ENCODE measurements around the gene FAT3.

Gene FAT3

DNA sequence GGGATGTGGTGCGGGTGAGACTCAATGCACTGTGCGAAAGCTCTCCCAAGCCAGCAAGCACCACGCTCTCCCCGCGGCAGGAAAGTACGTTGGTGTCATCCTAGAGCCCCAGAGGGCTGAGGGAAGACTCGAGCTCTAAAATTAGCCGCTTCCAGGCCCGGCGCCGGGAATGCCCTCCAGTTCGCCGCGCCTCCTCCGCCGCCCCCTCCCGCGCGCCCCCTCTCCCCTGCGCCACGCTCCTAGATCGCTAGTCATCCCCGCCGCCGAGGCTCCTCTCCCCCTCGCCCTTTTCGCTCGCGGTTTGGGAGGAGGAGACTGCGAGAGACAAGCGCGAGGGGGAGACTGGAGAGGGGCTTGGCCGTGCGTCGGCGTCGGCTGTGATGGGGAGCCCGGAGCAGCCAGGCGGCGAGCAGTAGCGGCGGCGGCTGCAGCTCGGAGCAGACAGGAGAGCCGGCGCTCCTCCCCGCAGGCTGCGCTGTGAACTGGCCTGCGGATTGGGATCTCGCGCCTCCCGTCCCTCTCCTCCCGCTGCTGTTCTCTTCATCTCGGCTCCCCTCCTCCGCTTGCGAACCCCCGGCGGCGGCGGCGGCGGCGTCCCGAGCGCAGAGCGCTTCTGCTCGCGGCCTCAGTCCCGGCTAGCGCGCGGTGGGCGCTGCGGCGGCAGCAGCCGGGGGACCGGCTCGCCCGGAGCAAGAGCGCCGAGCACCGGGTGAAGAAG lies at the start of gene FAT3:
FAT3 (plus strand) TSS at position 412 of the 718 bp plus-strand sequence. CDS start 127,295 bp downstream, outside the sequence.
- no peak for DNase-seq

DNA sequence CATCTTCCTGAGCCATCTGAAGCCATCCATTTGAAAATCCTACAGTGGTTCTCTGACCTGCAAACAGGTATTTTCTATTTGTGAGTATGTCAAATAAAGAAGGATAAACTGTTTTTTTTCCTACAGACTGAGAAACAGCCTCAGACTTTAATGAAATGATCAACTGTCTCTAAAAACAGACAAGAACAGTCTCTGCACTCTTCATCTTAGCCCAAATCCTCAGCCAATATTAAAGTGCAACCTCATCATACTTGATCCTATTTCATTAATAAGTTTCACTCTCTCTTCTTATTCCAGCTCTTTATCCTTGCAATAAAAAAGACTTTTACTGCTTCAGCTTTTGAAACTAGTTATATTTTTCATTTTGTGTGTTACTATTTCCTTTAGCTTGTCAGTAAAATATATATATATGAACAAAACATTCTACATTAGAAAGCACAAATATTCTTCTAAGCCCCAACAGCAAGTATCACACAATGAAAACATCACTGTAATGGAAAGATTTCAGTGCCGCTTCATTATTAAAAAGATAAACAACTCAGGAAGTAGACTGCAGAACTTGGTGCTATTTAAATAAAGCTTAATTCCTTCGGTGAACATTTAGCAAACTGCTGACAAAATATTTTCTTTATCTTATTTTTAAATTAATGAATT lies 45.5 kb upstream of the FAT3 start:
- no peak for DNase-seq

GRCh38 chr11:92180226-92180625 lies 44.4 kb upstream of the FAT3 start:
- no peak for DNase-seq

- no peak for DNase-seq
These were observed 43.9 kb upstream of the FAT3 start for GRCh38 chr11:92180664-92181251.

DNA sequence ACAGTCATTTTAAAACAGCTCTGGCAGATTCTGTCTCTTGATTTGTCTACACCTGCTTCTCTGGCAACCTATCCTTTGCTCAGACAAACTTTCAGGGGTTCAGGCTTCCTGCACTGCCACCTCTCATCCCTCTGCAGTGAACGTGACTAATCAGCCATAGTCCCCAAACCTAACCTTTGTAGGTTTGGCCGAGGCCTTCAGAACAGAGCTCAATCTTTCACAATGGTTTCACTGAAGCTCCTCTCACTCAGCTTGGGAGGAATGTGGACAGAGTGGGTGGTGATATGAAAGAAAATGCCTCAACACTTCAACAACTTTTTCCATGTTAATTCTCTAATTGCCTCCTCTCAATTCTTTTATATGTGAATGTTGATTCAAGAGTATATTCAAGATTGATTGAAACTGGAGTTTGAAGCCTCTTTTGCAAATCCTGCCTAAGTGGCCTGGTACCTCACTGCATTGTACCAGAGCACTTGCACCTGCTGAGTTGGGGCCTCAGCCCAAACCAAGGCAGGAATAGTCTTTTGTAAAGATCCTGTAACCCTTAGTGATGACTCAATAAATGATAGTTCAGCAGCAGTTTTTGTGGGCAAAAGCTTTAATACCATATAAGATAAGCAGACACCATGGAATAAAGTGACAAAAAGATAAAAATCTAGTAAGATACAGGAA lies 33.9 kb upstream of the FAT3 start:
- no peak for DNase-seq

- no peak for DNase-seq
These were observed 32.5 kb upstream of the FAT3 start for GRCh38 chr11:92192141-92192540.

GRCh38 chr11:92198268-92198667 lies 26.4 kb upstream of the FAT3 start:
- no peak for DNase-seq

DNA sequence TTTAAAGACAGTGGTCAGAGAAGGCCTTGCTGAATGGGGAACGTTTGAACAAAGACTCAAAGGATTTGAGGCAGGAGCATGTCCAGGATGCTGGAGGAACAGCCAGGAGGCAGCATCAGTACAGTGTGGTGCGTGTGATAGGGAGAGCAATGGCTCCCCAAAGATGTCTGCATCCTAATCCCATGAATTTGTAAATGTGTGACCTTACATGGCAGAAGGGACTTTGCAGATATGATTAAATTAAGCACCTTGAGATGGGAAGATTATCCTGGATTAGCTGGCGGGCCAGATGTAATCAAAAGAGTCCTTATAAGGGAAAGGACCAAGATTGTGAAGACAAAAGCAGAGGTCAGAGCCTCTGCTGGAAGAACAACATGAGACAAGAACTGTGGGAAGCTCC lies 24.6 kb upstream of the FAT3 start:
- no peak for DNase-seq

DNA sequence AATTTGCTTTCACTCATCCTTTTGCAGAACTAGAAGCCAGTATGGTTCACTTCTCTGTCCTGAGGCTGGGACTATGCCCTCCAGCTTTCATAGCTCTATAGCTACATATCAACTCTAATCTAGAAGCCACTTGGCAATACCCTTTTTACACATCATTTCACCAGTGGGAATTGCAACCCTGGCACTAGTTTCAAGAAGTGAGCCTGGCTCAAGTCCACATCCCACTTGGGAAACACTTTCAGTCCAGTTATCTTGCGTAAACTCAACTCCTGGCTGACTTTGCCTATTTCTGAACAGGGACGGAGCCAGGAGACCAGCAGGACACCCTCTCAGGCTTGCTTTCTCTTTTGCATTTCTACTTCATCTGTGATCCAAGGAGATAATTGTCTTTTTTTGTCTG lies 19.9 kb upstream of the FAT3 start:
- DNase-seq, result no peak

DNA sequence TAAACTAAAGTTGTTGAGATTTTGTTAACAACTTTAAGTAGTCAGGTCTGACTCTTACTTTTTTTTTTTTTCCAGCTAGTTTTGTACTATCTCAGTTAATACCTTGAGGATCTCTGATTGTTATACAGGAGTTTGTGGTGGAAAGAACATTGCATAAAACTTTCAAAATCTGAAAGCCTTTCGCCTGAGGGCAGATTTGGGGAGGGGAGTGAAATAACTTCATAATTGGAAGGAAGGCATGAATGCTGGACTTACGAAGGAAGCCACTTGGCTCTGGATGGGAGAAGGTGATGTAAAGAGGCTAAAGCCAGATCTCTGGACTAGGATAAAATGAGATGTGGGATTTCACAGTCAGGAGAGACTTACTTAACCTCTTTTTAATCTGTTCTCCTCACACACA lies 18.2 kb upstream of the FAT3 start:
- no peak for DNase-seq

DNA sequence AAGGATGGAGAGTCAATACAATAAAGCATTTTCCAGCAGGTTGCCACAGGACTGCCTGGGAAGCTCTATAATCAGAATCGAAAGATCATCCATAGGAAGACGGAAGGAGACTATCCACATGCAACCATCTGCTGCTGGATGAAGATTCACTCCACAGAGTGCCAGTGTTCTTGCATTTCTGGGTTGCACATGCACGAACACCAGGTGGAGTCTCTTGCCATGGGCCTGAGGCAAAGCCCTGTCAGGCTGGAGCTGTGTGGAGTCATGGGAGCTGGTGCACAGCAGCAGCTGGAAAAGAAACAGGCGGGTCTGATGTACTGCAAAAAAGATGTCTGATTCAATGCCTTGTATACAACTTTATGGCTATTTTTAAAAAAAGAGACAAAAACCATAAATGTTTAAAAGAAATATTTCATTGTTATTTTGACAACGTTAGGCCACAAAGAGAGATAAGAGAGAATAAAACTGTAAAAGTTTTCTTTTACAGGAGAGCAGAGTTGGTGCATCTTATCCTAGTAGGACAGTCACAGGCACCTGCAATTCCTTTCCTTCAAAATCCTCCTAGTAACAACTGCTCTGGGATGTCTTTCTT lies 12.9 kb upstream of the FAT3 start:
- DNase-seq, result no peak

- no peak for DNase-seq
These were observed 12.1 kb upstream of the FAT3 start for GRCh38 chr11:92212530-92212929.

GRCh38 chr11:92216789-92217188 lies 7.8 kb upstream of the FAT3 start:
- DNase-seq, result no peak

- no peak for DNase-seq
These were observed 5.1 kb upstream of the FAT3 start for GRCh38 chr11:92219476-92219875.

- DNase-seq, result no peak
These were observed 1.9 kb upstream of the FAT3 start for GRCh38 chr11:92222701-92223100.

GRCh38 chr11:92224054-92224406 lies 588 bp upstream of the FAT3 start:
- no peak for DNase-seq

- DNase-seq, result no peak
These were observed 528 bp downstream of the FAT3 start for GRCh38 chr11:92225125-92225567.

DNA sequence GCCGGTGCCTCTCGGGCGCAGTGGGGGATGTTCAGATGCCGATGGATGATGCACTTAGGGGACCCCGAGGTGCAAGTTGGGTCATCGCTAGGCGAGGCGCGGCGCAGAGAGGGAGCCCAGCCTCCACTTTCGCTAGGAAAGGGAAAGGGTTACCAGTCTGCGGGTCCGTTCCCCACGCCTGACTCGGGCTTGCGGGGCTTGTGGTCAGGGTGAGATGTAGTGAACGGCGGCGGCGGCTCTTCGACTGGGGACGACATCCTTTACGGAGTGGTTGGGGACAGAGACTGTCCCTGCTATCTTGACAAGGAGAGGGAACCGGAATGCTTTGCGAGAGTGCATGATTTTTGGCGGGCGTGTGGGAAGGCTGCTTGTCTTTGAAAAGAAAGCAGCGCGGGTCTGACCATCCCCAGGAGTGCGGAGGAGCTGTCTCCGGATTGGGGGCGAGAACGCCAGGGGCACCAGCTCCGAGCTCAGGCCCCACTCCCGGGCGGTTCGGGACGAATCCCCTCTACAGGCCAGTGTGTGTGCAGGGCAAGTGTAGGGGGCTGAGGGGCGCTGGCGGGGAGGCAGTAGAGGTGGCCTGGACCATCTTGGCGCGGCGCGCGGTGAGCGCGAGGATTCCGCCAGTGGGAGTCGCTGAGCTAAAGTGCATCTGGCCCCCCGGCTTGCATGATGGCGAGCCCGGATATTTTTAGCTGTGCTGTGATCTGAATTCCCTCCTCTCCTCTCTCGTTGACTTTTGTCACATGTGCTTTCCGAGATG lies 1.1 kb downstream of the FAT3 start:
- no peak for DNase-seq

- no peak for DNase-seq
These were observed 2.0 kb downstream of the FAT3 start for GRCh38 chr11:92226331-92227229.

DNA sequence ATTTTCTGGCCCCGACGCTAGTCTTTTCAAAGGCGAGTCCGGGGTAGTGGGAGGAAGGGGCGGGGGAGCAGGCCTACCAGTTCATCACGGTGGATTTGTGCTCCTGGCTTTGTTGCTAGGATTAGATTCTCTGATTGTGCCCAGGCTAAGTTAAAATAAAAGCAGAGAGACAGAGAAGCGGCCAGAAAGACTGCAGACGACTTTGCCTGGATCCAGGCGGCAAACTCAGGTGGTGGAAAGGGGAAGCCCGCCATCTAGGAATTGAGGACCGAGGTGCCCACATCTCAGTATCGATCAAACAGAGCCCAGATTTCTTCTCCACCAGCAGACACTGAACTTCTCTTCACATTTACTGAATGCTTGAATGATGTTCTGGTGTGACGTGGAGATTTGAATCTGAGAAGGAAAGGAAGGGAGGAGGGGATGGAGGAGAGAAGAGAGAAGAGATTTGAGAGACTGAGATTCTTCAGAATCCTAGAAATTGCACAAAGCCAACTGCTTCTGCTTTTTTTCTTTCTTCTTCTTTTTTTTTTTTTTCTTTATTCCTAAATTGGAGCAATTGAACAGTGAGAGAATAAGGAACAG lies 2.7 kb downstream of the FAT3 start:
- DNase-seq, result no peak

Data from stimulated activated CD4-positive, alpha-beta T cell treated with anti-CD3 and anti-CD28 coated beads, Interleukin-1b, Interleukin-23, amount 100 ng/mL, for 48 hours (primary cell).